CD14-positive monocyte (primary cell): Measurements from ENCODE around the gene TTLL6. TPM values are rescaled to one million over a fixed set of nuclear protein-coding genes. Genes with fewer than 3 reads are reported as not detected.
A peak's percentile ranks its signal among the peaks of the same experiment; 100 is the strongest.

Source experiments
- DNase-seq, 3 donors: peaks; one replicate each; pipeline ENCODE4 v3.0.0-alpha.2; 2011 to 2022
- H2AFZ ChIP-seq: 2 replicates; pipeline ENCODE4 v1.6.0; 2012; ENCODE audit warnings: mild to moderate bottlenecking, low read depth, low read length, inconsistent platforms; ENCODE audit not compliant: insufficient read depth, poor library complexity, severe bottlenecking
- H3K27ac ChIP-seq, 2 donors: 1 replicate in 1 of 2; 2 replicates in 1 of 2; pipeline ENCODE4 v1.5.1; 2012 to 2013; ENCODE audit warnings: low read length in 2 of 2, control low read depth in 1 of 2, inconsistent platforms in 1 of 2, low read depth in 1 of 2, mild to moderate bottlenecking in 1 of 2
- H3K27me3 ChIP-seq, 2 donors: one replicate each; pipeline versions ENCODE4 v1.6.0 to v1.6.1; 2011 to 2013; ENCODE audit warnings: low read length in 2 of 2; ENCODE audit not compliant: control insufficient read depth in 2 of 2, insufficient read depth in 2 of 2
- H3K36me3 ChIP-seq, 2 donors: replicated peaks in 1 of 2; 1 replicate in 1 of 2; 2 replicates in 1 of 2; pipeline versions ENCODE4 v1.5.1 to v1.6.1; 2012 to 2013; ENCODE audit warnings: low read length in 2 of 2, control low read depth in 1 of 2, inconsistent platforms in 1 of 2, mild to moderate bottlenecking in 1 of 2; ENCODE audit not compliant: insufficient read depth in 2 of 2, control insufficient read depth in 1 of 2
- H3K4me1 ChIP-seq, 2 donors: 1 replicate in 1 of 2; 2 replicates in 1 of 2; pipeline versions ENCODE4 v1.5.1 to v1.6.1; 2012 to 2013; ENCODE audit warnings: low read length in 2 of 2, control low read depth in 1 of 2, inconsistent platforms in 1 of 2, mild to moderate bottlenecking in 1 of 2, moderate library complexity in 1 of 2; ENCODE audit not compliant: insufficient read depth in 2 of 2, control insufficient read depth in 1 of 2
- H3K4me2 ChIP-seq: replicated peaks from 2 replicates; pipeline ENCODE3; 2012; ENCODE audit warnings: low read length, moderate library complexity, mild to moderate bottlenecking; ENCODE audit not compliant: poor library complexity, severe bottlenecking; ENCODE audit errors: extremely low read depth
- H3K4me3 ChIP-seq, 3 experiments: fragments of 200-600 bp in 1 of 3; sonication (generic) in 1 of 3; replicated peaks in 1 of 3; 1 replicate in 2 of 3; 2 replicates in 1 of 3; pipeline ENCODE4 v1.5.1; 2011 to 2013; ENCODE audit warnings: low read length in 3 of 3, mild to moderate bottlenecking in 3 of 3, control low read depth in 2 of 3, low read depth in 2 of 3, inconsistent platforms in 1 of 3, moderate library complexity in 1 of 3
- H3K79me2 ChIP-seq: 2 replicates; pipeline ENCODE4 v1.6.0; 2012; ENCODE audit warnings: mild to moderate bottlenecking, control low read depth, inconsistent platforms, low read length, moderate library complexity; ENCODE audit not compliant: insufficient read depth
- H3K9ac ChIP-seq: 2 replicates; pipeline ENCODE4 v1.6.0; 2017; ENCODE audit warnings: low read length, mild to moderate bottlenecking; ENCODE audit not compliant: insufficient read depth, poor library complexity, severe bottlenecking
- H3K9me3 ChIP-seq, 2 donors: replicated peaks in 1 of 2; 1 replicate in 1 of 2; 2 replicates in 1 of 2; pipeline versions ENCODE4 v1.5.1 to v1.6.1; 2012 to 2013; ENCODE audit warnings: low read length in 2 of 2, control low read depth in 1 of 2; ENCODE audit not compliant: control insufficient read depth in 1 of 2, insufficient read depth in 1 of 2
- H4K20me1 ChIP-seq: 2 replicates; pipeline ENCODE4 v1.6.0; 2012; ENCODE audit warnings: mild to moderate bottlenecking, low read length, control low read depth, moderate library complexity; ENCODE audit not compliant: insufficient read depth
- H3K27ac Mint-ChIP-seq, 7 donors: one replicate each; pipeline ENCODE4 v1.8.0; 2020; ENCODE audit warnings: mild to moderate bottlenecking in 7 of 7, mixed read lengths in 7 of 7, moderate library complexity in 6 of 7, inconsistent platforms in 2 of 7
- H3K27me3 Mint-ChIP-seq, 3 donors: one replicate each; pipeline ENCODE4 v1.8.0; 2021 to 2022; ENCODE audit warnings: low read depth in 3 of 3, mild to moderate bottlenecking in 3 of 3, mixed read lengths in 3 of 3, moderate library complexity in 3 of 3, inconsistent platforms in 1 of 3
- H3K36me3 Mint-ChIP-seq, 2 donors: one replicate each; pipeline ENCODE4 v1.8.0; 2020; ENCODE audit warnings: mixed read lengths in 2 of 2, inconsistent platforms in 1 of 2, mild to moderate bottlenecking in 1 of 2
- H3K4me1 Mint-ChIP-seq: one replicate; pipeline ENCODE4 v1.8.0; 2020; ENCODE audit warnings: mild to moderate bottlenecking, mixed read lengths
- H3K4me3 Mint-ChIP-seq, 2 donors: one replicate each; pipeline ENCODE4 v1.8.0; 2020; ENCODE audit warnings: mild to moderate bottlenecking in 2 of 2, mixed read lengths in 2 of 2, moderate library complexity in 1 of 2
- H3K9me3 Mint-ChIP-seq, 7 donors: one replicate each; pipeline ENCODE4 v1.8.0; 2020 to 2022; ENCODE audit warnings: mixed read lengths in 7 of 7, mild to moderate bottlenecking in 6 of 7, moderate library complexity in 6 of 7, inconsistent platforms in 2 of 7
- CTCF ChIP-seq: fragments of 200-600 bp; IDR thresholded peaks from one replicate; pipeline ENCODE4 v1.8.0; 2022; ENCODE audit warnings: antibody characterized with exemption, mild to moderate bottlenecking
- WGBS: methylation state at CpG from one replicate; pipeline ENCODE4 v1.1.5; 2013; ENCODE audit warnings: missing lambda C conversion rate; ENCODE audit not compliant: insufficient coverage; 5-methylcytosine and 5-hydroxymethylcytosine counted together
- intact Hi-C, 2 donors: fragments of 100-400 bp; cut with micrococcal nuclease; formaldehyde crosslinking; loops; one replicate each; pipeline versions ENCODE4 v1.15.0 to v1.15.1; 2023
- polyA plus RNA-seq, 3 donors: library from polyadenylated mRNA; depleted of rRNA in 1 of 3; unstranded in 2 of 3; stranded (reverse) in 1 of 3; fragments of 300-500 nt in 2 of 3; fragments of >200 nt in 1 of 3; fragmentation: Illumina TruSeq in 2 of 3; gene quantifications; 1 replicate in 2 of 3; 2 replicates in 1 of 3; pipeline ENCODE4 v1.2.3, GENCODE V29; 2012 to 2021

TTLL6 gene
- polyA plus RNA-seq, 3 donors, result not detected

- H3K9ac ChIP-seq, result no peak overlapping the region
- no peak overlapping the region for H2AFZ ChIP-seq
- Mint-ChIP-seq H3K27me3 (peaks cover 98 to 100% (median 100%) of the 10 kb centered on the region in 3 donors), H3K27ac (no peak overlapping the region), H3K9me3 (peaks cover 0 to 47% (median 21%) of the 10 kb centered on the region in 7 donors), H3K4me3 (peak overlapping the region in 1 of 2 donors; percentile 88), H3K36me3 (peaks cover 0 to 16% of the 10 kb centered on the region in 2 donors), H3K4me1 (peaks cover 33% of the 10 kb centered on the region)
- intact Hi-C loops, result no loop called here
- TF ChIP-seq CTCF, result no peak
- H3K9me3 ChIP-seq, result peaks cover 12 to 60% of the 10 kb centered on the region in 2 donors
- WGBS, result 5% methylated on average over 9 of the region's 16 CpGs
- H3K4me3 ChIP-seq, result no peak overlapping the region
- H3K4me2 ChIP-seq, result no peak overlapping the region
- no peaks in the 10 kb centered on the region for H3K36me3 ChIP-seq
- no peaks in the 10 kb centered on the region for H4K20me1 ChIP-seq
- no peak for DNase-seq
- H3K4me1 ChIP-seq, result peaks cover 22% of the 10 kb centered on the region in 2 donors
- peaks cover 96 to 100% of the 10 kb centered on the region in 2 donors for H3K27me3 ChIP-seq
- no peaks in the 10 kb centered on the region for H3K79me2 ChIP-seq
- no peak overlapping the region for H3K27ac ChIP-seq
Observed at GRCh38 chr17:48725004-48725287, 92.1 kb downstream of the TTLL6 start.

DNA sequence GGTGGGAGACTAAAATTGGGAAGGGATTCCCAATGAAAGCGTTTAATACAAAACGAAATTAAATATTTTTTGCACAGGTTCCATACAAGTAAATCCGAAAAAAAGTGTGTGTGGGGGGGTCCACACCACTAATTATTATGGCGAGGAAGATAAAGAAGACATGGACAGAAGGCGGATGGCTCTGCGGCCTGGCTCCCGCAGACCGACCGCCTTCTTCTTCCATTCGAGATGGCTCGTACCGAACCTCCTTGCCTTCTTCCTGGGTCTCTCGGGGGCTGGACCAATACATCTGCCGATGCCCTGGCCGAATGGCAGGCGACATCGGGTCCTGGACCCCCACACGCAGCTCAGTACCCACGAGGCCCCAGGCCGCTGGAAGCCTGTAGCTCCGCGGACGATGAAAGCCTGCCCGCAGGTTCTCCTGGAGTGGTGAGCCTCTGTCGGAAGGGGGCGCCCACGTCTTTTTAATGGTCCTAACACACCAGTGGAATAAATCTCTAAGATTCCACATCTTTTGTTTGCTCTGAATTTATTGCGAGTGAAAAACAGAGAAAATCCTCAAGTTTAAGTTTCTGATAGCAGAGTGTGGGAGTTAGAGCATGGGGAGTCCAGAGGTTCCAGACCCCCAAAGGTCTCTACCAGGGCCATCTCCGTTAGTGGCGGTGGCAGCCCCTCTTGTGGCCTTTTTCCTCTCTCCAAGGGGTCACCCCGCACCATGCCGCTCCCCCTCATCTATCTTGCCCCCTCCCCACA is 92.6 kb downstream of the TTLL6 start:
- Mint-ChIP-seq H3K36me3 (peaks cover 0 to 16% of the 10 kb centered on the region in 2 donors), H3K9me3 (peaks cover 0 to 47% (median 21%) of the 10 kb centered on the region in 7 donors), H3K4me1 (peaks cover 32% of the 10 kb centered on the region), H3K4me3 (peak overlapping the region; percentile 24 to 88), H3K27me3 (peaks cover 98 to 100% (median 100%) of the 10 kb centered on the region in 3 donors), H3K27ac (no peak overlapping the region)
- H3K4me3 ChIP-seq, result peak overlapping the region in 1 of 3 experiments; percentile 8
- H3K79me2 ChIP-seq, result no peaks in the 10 kb centered on the region
- 6% methylated on average over 18 of the region's 32 CpGs for WGBS
- no peak overlapping the region for H3K27ac ChIP-seq
- no peak overlapping the region for H3K9ac ChIP-seq
- H3K4me1 ChIP-seq, result peaks cover 22% of the 10 kb centered on the region in 2 donors
- intact Hi-C loops, result no loop called here
- peaks cover 10 to 64% of the 10 kb centered on the region in 2 donors for H3K9me3 ChIP-seq
- H2AFZ ChIP-seq, result no peak overlapping the region
- peak; percentile 81 for TF ChIP-seq CTCF
- no peaks in the 10 kb centered on the region for H3K36me3 ChIP-seq
- peaks cover 96 to 100% of the 10 kb centered on the region in 2 donors for H3K27me3 ChIP-seq
- DNase-seq, result peak; percentile 39 to 68 (median 65)
- H3K4me2 ChIP-seq, result peak overlapping the region; percentile 22
- H4K20me1 ChIP-seq, result no peaks in the 10 kb centered on the region
